Astrocyte (in vitro differentiated cells and primary cell): Measurements from ENCODE around the gene CRACR2A. TPM values are rescaled to one million over a fixed set of nuclear protein-coding genes. Genes with fewer than 3 reads are reported as not detected.

ENCODE experiments used
- DNase-seq: peaks from one replicate; pipeline ENCODE4 v3.0.0-alpha.2; 2010; ENCODE audit warnings: low read depth
- FAIRE-seq: peaks from 2 replicates; lab custom pipeline; 2011; peaks lifted over from hg19 to GRCh38; lab: Jason Lieb, UNC
- H2AFZ ChIP-seq: 2 replicates; pipeline ENCODE4 v1.6.0; 2012; ENCODE audit warnings: low read depth, low read length, inconsistent platforms
- H3K27ac ChIP-seq: 2 replicates; pipeline ENCODE4 v1.5.1; 2011; ENCODE audit warnings: low read depth, low read length, inconsistent platforms
- H3K27me3 ChIP-seq: 2 replicates; pipeline ENCODE4 v1.6.0; 2011; ENCODE audit warnings: low read length, inconsistent platforms; ENCODE audit not compliant: insufficient read depth
- H3K36me3 ChIP-seq: 2 replicates; pipeline ENCODE4 v1.5.1; 2011; ENCODE audit warnings: low read length, inconsistent platforms; ENCODE audit not compliant: insufficient read depth
- H3K4me1 ChIP-seq: 2 replicates; pipeline ENCODE4 v1.5.1; 2011; ENCODE audit warnings: low read length, inconsistent platforms; ENCODE audit not compliant: insufficient read depth
- H3K4me2 ChIP-seq: 2 replicates; pipeline ENCODE4 v1.6.0; 2012; ENCODE audit warnings: low read length, inconsistent platforms
- H3K4me3 ChIP-seq: 2 replicates; pipeline ENCODE4 v1.5.1; 2011; ENCODE audit warnings: low read depth, mild to moderate bottlenecking, low read length, inconsistent platforms; ENCODE audit not compliant: insufficient read depth
- H3K79me2 ChIP-seq: 2 replicates; pipeline ENCODE4 v1.6.0; 2012; ENCODE audit warnings: mild to moderate bottlenecking, low read length, inconsistent platforms; ENCODE audit not compliant: insufficient read depth
- H3K9ac ChIP-seq: 2 replicates; pipeline ENCODE4 v1.6.0; 2012; ENCODE audit warnings: mild to moderate bottlenecking, low read length, inconsistent platforms
- H3K9me3 ChIP-seq: 2 replicates; pipeline ENCODE4 v1.5.1; 2012; ENCODE audit warnings: low read depth, mild to moderate bottlenecking, low read length, inconsistent platforms; ENCODE audit not compliant: insufficient read depth
- H4K20me1 ChIP-seq: 2 replicates; pipeline ENCODE4 v1.6.0; 2012; ENCODE audit warnings: low read length, inconsistent platforms; ENCODE audit not compliant: insufficient read depth
- H3K27ac Mint-ChIP-seq: one replicate; pipeline ENCODE4 v1.8.0; 2021; ENCODE audit warnings: mild to moderate bottlenecking, mixed read lengths; ENCODE audit not compliant: unreplicated experiment
- H3K27me3 Mint-ChIP-seq: one replicate; pipeline ENCODE4 v1.8.0; 2021; ENCODE audit warnings: low read depth, mixed read lengths; ENCODE audit not compliant: unreplicated experiment
- H3K36me3 Mint-ChIP-seq: one replicate; pipeline ENCODE4 v1.8.0; 2021; ENCODE audit warnings: low read depth, mixed read lengths; ENCODE audit not compliant: unreplicated experiment
- H3K4me1 Mint-ChIP-seq: one replicate; pipeline ENCODE4 v1.8.0; 2021; ENCODE audit warnings: low read depth, mixed read lengths; ENCODE audit not compliant: unreplicated experiment
- H3K4me3 Mint-ChIP-seq: one replicate; pipeline ENCODE4 v1.8.0; 2021; ENCODE audit warnings: mild to moderate bottlenecking, moderate library complexity, mixed read lengths; ENCODE audit not compliant: unreplicated experiment
- H3K9me3 Mint-ChIP-seq: one replicate; pipeline ENCODE4 v1.8.0; 2021; ENCODE audit warnings: mild to moderate bottlenecking, mixed read lengths; ENCODE audit not compliant: unreplicated experiment
- CTCF ChIP-seq: IDR thresholded peaks from 2 replicates; pipeline ENCODE4 v1.5.1; 2011; ENCODE audit warnings: low read depth, mild to moderate bottlenecking, inconsistent platforms, low read length, moderate library complexity; ENCODE audit not compliant: insufficient read depth
- EZH2 ChIP-seq: IDR thresholded peaks from 2 replicates; pipeline ENCODE4 v1.6.1; 2012; ENCODE audit warnings: mild to moderate bottlenecking, low read length, inconsistent platforms; ENCODE audit not compliant: insufficient read depth
- total RNA-seq: library from RNA; stranded (reverse); gene quantifications from 2 replicates; pipeline ENCODE4 v1.2.1, GENCODE V29; 2021

Gene CRACR2A
- total RNA-seq, 1 donor from 2014 or later: 1.5 TPM

- Histone ChIP-seq H3K4me2 (peak overlapping the region; percentile 85), H3K9me3 (no peaks in the 10 kb centered on the region), H3K9ac (no peak overlapping the region), H2AFZ (no peak overlapping the region), H3K4me3 (peak overlapping the region; percentile 55), H4K20me1 (no peaks in the 10 kb centered on the region), H3K36me3 (no peaks in the 10 kb centered on the region), H3K79me2 (no peaks in the 10 kb centered on the region), H3K27ac (no peak overlapping the region), H3K4me1 (peaks cover 6% of the 10 kb centered on the region), H3K27me3 (no peaks in the 10 kb centered on the region)
- Mint-ChIP-seq H3K9me3 (peaks cover 8% of the 10 kb centered on the region), H3K27ac (no peak overlapping the region), H3K4me1 (peaks cover 2% of the 10 kb centered on the region), H3K36me3 (no peaks in the 10 kb centered on the region), H3K27me3 (peaks cover 53% of the 10 kb centered on the region), H3K4me3 (no peak overlapping the region)
- DNase-seq (no peak), FAIRE-seq (no peak)
- TF ChIP-seq EZH2 (no peak), CTCF (no peak)
Measured at GRCh38 chr12:3751151-3752095, 1.5 kb downstream of the CRACR2A start.

DNA sequence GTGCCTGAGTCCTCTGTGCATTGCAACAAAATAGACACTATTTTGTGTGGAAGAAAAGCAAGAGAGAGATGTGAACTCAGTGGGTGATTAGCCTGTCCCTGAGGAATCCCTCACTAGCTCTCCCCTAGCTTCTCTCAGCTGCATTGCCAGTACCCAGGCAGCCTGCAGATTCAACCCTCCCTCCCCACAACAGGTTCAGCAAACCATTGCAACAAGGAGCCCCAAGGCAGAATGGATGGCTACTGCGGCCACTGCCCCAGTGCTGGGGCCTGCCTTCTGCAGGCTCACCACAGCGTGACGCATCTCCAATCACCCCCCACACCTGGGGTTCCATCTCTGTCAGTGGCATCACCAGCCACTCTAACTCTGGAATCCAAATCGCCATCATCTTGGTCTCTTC lies 2.3 kb downstream of the CRACR2A start:
- Histone ChIP-seq H3K79me2 (no peaks in the 10 kb centered on the region), H3K9ac (no peak overlapping the region), H3K9me3 (peaks cover 4% of the 10 kb centered on the region), H3K4me2 (no peak overlapping the region), H3K27ac (no peak overlapping the region), H4K20me1 (no peaks in the 10 kb centered on the region), H3K4me3 (no peak overlapping the region), H3K4me1 (peaks cover 6% of the 10 kb centered on the region), H3K27me3 (no peaks in the 10 kb centered on the region), H2AFZ (no peak overlapping the region), H3K36me3 (no peaks in the 10 kb centered on the region)
- no peak for FAIRE-seq
- Mint-ChIP-seq H3K27ac (no peak overlapping the region), H3K36me3 (no peaks in the 10 kb centered on the region), H3K27me3 (peaks cover 52% of the 10 kb centered on the region), H3K4me3 (no peak overlapping the region), H3K9me3 (peaks cover 10% of the 10 kb centered on the region), H3K4me1 (peaks cover 2% of the 10 kb centered on the region)
- TF ChIP-seq EZH2 (no peak), CTCF (no peak)
- no peak for DNase-seq

DNA sequence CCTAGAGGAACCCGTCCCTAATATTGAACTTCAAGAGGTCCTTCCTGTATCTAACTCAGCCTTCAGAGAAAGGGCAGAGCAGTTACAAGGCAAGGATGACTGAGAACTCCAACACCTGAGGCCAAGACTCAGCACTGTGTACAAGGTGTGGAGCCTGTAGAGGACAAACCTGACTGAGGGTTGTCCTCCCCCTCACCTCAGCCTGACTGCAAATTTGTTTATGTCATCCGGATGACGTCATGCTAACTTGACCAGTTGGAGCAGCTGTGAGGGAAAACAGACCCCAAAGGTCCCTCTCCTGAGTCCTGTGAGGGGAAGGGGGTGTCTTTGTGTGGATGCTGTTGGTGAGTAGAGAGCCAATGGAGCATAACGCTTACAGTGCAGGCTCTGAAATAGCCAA lies 4.3 kb downstream of the CRACR2A start:
- H3K4me2 ChIP-seq: no peak overlapping the region
- H3K4me3 Mint-ChIP-seq: no peak overlapping the region
- no peaks in the 10 kb centered on the region for H3K79me2 ChIP-seq
- no peaks in the 10 kb centered on the region for H4K20me1 ChIP-seq
- peaks cover 6% of the 10 kb centered on the region for H3K4me1 ChIP-seq
- TF ChIP-seq EZH2 (no peak), CTCF (no peak)
- peaks cover 50% of the 10 kb centered on the region for H3K27me3 Mint-ChIP-seq
- H3K36me3 Mint-ChIP-seq: no peaks in the 10 kb centered on the region
- FAIRE-seq: no peak
- H2AFZ ChIP-seq: no peak overlapping the region
- no peak overlapping the region for H3K9ac ChIP-seq
- H3K36me3 ChIP-seq: no peaks in the 10 kb centered on the region
- H3K27me3 ChIP-seq: no peaks in the 10 kb centered on the region
- peaks cover 4% of the 10 kb centered on the region for H3K9me3 ChIP-seq
- no peak overlapping the region for H3K27ac ChIP-seq
- no peak overlapping the region for H3K27ac Mint-ChIP-seq
- H3K4me1 Mint-ChIP-seq: peaks cover 2% of the 10 kb centered on the region
- H3K9me3 Mint-ChIP-seq: peaks cover 12% of the 10 kb centered on the region
- no peak overlapping the region for H3K4me3 ChIP-seq
- DNase-seq: no peak
